Panc1 (cell line): ENCODE measurements around the gene CLEC2D. TPM values are rescaled to one million over a fixed set of nuclear protein-coding genes. Genes with fewer than 3 reads are reported as not detected.

ENCODE experiments used
- ATAC-seq: fragments of 200-7000 bp; cut with Tn5 transposase; 2 replicates; pipeline ENCODE4 v1.9.1; 2020; ENCODE audit warnings: mild to moderate bottlenecking, moderate library complexity
- BruUV-seq: library from RNA; stranded (reverse); fragments of 400-500 nt; replicated peaks from 2 replicates; lab custom pipeline; 2021; lab: Mats Ljungman, UMichigan
- CTCF ChIA-PET: fragments of 300-600 bp; sonication (Branson Sonifier 250); formaldehyde crosslinking; loops from one replicate; lab custom pipeline; 2022; ENCODE audit warnings: antibody characterized with exemption; lab: Charles Lee
- POLR2A ChIA-PET: fragments of 300-600 bp; sonication (Branson Sonifier 250); formaldehyde crosslinking; loops from one replicate; lab custom pipeline; 2022; ENCODE audit warnings: antibody characterized with exemption; lab: Charles Lee
- DNase-seq: peaks from one replicate; pipeline ENCODE4 v3.0.0-alpha.2; 2010; ENCODE audit warnings: low read depth, low spot score
- H3K27ac ChIP-seq: 2 replicates; pipeline ENCODE4 v1.5.1; 2011; ENCODE audit warnings: mild to moderate bottlenecking, low read length, inconsistent platforms
- H3K27me3 ChIP-seq: fragments of 200-500 bp; sonication (Bioruptor generic); 2 replicates; pipeline ENCODE4 v1.6.0; 2014; ENCODE audit warnings: low read length, inconsistent platforms; ENCODE audit not compliant: control insufficient read depth, insufficient read depth
- H3K36me3 ChIP-seq: fragments of 200-500 bp; sonication (Bioruptor generic); 2 replicates; pipeline ENCODE4 v1.5.1; 2014; ENCODE audit warnings: inconsistent platforms, mild to moderate bottlenecking, low read length, moderate library complexity; ENCODE audit not compliant: control insufficient read depth, insufficient read depth
- H3K4me1 ChIP-seq: 2 replicates; pipeline ENCODE4 v1.5.1; 2011; ENCODE audit warnings: inconsistent platforms, mild to moderate bottlenecking, low read length, moderate library complexity; ENCODE audit not compliant: control insufficient read depth, insufficient read depth
- H3K4me3 ChIP-seq, 2 experiments: 2 replicates each; pipeline ENCODE4 v1.5.1; 2011 to 2012; ENCODE audit warnings: low read depth in 2 of 2, low read length in 2 of 2, mild to moderate bottlenecking in 2 of 2, inconsistent platforms in 1 of 2, moderate library complexity in 1 of 2
- H3K9me3 ChIP-seq: fragments of 200-500 bp; sonication (Bioruptor generic); 2 replicates; pipeline ENCODE4 v1.5.1; 2014; ENCODE audit warnings: low read depth, mild to moderate bottlenecking, inconsistent platforms, low read length, moderate library complexity; ENCODE audit not compliant: control insufficient read depth, insufficient read depth
- CTCF ChIP-seq: fragments of 450-650 bp; IDR thresholded peaks from 2 replicates; pipeline ENCODE4 v1.5.1; 2017; ENCODE audit warnings: mild to moderate bottlenecking
- POLR2AphosphoS5 ChIP-seq: IDR thresholded peaks from 2 replicates; pipeline ENCODE4 v1.6.1; 2012; ENCODE audit warnings: mild to moderate bottlenecking, low read depth, low read length, moderate library complexity
- REST ChIP-seq, 2 experiments: IDR thresholded peaks; 2 replicates each; pipeline ENCODE4 v1.6.1; 2011 to 2012; ENCODE audit warnings: low read depth in 2 of 2, control low read depth in 1 of 2, low read length in 1 of 2, mild to moderate bottlenecking in 1 of 2, moderate library complexity in 1 of 2; ENCODE audit not compliant: insufficient read depth in 1 of 2
- SIN3A ChIP-seq: IDR thresholded peaks from 2 replicates; pipeline ENCODE4 v1.6.1; 2012; ENCODE audit warnings: low read depth, mild to moderate bottlenecking, low read length, moderate library complexity, borderline replicate concordance; ENCODE audit not compliant: insufficient read depth
- TCF7L2 ChIP-seq: IDR thresholded peaks from 2 replicates; pipeline ENCODE4 v1.6.1; 2011; ENCODE audit warnings: mild to moderate bottlenecking, low read depth, low read length, inconsistent platforms
- in situ Hi-C: cut with HindIII; loops from 2 replicates; pipeline ENCODE4 v1.10.0; 2016; ENCODE audit warnings: low sequenced_read_pairs, low pct_unique_long_range_greater_than_20kb
- intact Hi-C: fragments of 100-400 bp; cut with micrococcal nuclease; formaldehyde crosslinking; loops from one replicate; pipeline ENCODE4 v1.10.0; 2022; ENCODE audit not compliant: unreplicated experiment
- total RNA-seq: library from RNA; stranded (reverse); gene quantifications from one replicate; pipeline ENCODE4 v1.2.1, GENCODE V29; 2021; ENCODE audit not compliant: unreplicated experiment

The CLEC2D gene
- total RNA-seq, 1 experiment from 2014 or later = 2.3 TPM

GRCh38 chr12:9662488-9662887 is 7.0 kb upstream of the CLEC2D start:
- peaks cover 2% of the 10 kb centered on the region; the same call in 1 of the 2 replicates for H3K36me3 ChIP-seq
- intact Hi-C loops (no loop called here), in situ Hi-C loops (no loop called here)
- H3K27ac ChIP-seq = no peak overlapping the region
- ChIA-PET POLR2A (no interaction called here), CTCF (no interaction called here)
- H3K4me1 ChIP-seq = no peaks in the 10 kb centered on the region
- TF ChIP-seq TCF7L2 = no peak
- no peak for TF ChIP-seq CTCF
- no peak for TF ChIP-seq SIN3A
- TF ChIP-seq REST (IDR thresholded peaks at IDR 0.05; ENCODE audit: insufficient read depth in 1 of 2, low read depth in 2 of 2, low read length in 1 of 2) = no peak
- no peak for TF ChIP-seq POLR2AphosphoS5
- DNase-seq = no peak
- no peak for ATAC-seq
- no peaks in the 10 kb centered on the region for H3K9me3 ChIP-seq
- H3K4me3 ChIP-seq = no peak overlapping the region
- H3K27me3 ChIP-seq = no peaks in the 10 kb centered on the region
- no TSS peak for BruUV-seq

GRCh38 chr12:9667403-9668160 is 1.9 kb upstream of the CLEC2D start:
- CTCF ChIA-PET = no interaction called here
- H3K27ac ChIP-seq = no peak overlapping the region
- POLR2A ChIA-PET = no interaction called here
- no peak overlapping the region for H3K4me3 ChIP-seq
- H3K36me3 ChIP-seq = no peaks in the 10 kb centered on the region
- H3K4me1 ChIP-seq = no peaks in the 10 kb centered on the region
- ATAC-seq (no peak), DNase-seq (no peak)
- no peaks in the 10 kb centered on the region for H3K9me3 ChIP-seq
- in situ Hi-C loops = no loop called here
- no peak for TF ChIP-seq SIN3A
- no peak for TF ChIP-seq CTCF
- TF ChIP-seq POLR2AphosphoS5 = no peak
- no peak for TF ChIP-seq TCF7L2
- TF ChIP-seq REST (IDR thresholded peaks at IDR 0.05; ENCODE audit: insufficient read depth in 1 of 2, low read depth in 2 of 2, low read length in 1 of 2) = no peak
- no peaks in the 10 kb centered on the region for H3K27me3 ChIP-seq
- intact Hi-C loops = no loop called here
- no TSS peak for BruUV-seq
